ENCODE data around the gene ASCC3.
"Not testable (repeated sequence)": the region's sequence is repeated elsewhere in the genome, so short reads cannot be mapped to it uniquely, and the experiment has no call there.

Gene ASCC3

DNA sequence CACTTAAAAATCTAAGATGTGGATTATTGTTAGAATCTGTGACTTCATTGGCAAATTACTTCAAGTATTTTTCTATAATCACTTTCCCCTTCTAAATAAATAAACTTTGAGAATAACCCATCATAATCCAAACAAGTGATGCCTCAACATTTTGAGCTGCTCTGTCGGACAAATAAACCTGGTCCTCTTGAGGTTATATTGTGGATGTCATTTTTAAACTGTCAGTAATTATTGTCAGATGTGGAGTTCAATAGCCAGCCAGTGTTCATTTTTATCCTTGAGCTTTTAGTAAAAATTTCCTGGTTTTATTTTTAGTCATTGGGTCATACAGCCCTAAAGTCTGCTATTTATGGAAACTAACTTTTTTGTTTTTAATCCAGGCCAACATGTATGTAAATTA lies 9.5 kb upstream of the ASCC3 start:
- in situ Hi-C loops (cut with MboI; ENCODE audit: low sequenced_read_pairs) = not testable (repeated sequence)

DNA sequence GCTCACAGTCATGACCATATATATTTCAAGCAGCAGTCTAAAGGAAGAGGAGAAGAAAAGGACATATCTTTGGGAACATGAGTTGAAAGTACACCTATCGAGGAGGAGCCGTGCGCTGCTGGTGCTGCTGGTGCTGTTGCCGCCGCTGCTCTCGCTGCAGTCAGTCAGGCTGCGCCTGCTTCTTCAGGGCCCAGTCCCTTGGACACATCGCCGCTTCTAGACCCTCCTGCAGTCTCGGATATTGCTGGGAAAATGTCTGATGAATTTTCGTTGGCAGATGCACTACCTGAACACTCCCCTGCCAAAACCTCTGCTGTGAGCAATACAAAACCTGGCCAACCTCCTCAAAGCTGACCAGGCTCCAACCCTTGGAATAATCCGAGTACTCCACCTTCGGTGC lies 8.2 kb upstream of the ASCC3 start:
- in situ Hi-C loops (cut with MboI; ENCODE audit: low sequenced_read_pairs) = no loop called here

GRCh38 chr6:100886076-100886475 lies 4.9 kb upstream of the ASCC3 start:
- in situ Hi-C loops (cut with MboI; ENCODE audit: low sequenced_read_pairs) = no loop called here

DNA sequence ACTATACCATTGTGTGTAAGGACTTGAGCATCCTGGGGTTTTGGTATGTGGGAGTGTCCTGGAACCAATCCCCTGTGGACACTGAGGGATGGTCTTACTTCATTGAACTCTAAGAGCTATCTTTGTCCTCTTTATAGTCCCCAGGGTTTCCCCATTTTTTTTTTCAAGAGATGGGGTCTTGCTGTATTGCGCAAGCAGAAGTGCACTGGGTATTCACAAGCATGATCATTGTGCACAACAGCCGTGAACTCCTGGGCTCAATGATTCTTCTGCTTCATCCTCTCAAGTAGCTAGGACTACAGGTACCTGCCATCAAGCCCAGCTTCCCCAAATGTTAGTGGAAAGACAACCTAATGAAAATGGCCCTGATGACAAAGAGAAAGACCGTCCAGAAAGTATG lies 2.2 kb upstream of the ASCC3 start:
- in situ Hi-C loops (cut with MboI; ENCODE audit: low sequenced_read_pairs) = no loop called here

- in situ Hi-C loops (cut with MboI; ENCODE audit: low sequenced_read_pairs) = no loop called here
Observed at GRCh38 chr6:100881707-100882040, 545 bp upstream of the ASCC3 start.

- in situ Hi-C loops (cut with MboI; ENCODE audit: low sequenced_read_pairs) = no loop called here
Observed at GRCh38 chr6:100880149-100880852, 828 bp downstream of the ASCC3 start.

- in situ Hi-C loops (cut with MboI; ENCODE audit: low sequenced_read_pairs) = no loop called here
Observed at GRCh38 chr6:100879317-100879716, 1.8 kb downstream of the ASCC3 start.

DNA sequence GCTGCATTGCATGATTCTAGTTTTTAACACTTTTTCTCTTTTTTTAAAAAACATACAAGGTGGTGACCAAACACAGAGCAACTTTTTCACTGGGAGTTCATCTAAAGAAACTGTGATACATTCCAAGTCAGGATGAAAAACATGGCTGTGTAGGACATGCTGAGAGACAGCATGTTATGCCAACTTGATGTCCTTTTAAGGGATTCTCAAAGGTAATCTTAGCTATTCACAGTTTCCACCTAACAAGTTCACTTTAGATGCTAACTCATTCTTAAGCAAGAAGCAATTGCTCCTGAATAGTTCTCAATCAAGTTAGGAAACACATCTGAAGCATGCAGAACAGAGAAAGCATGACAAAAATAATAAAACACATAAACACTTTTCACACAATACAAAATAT lies 3.3 kb downstream of the ASCC3 start:
- in situ Hi-C loops (cut with MboI; ENCODE audit: low sequenced_read_pairs) = no loop called here

- in situ Hi-C loops (cut with MboI; ENCODE audit: low sequenced_read_pairs) = no loop called here
Observed at GRCh38 chr6:100876251-100876650, 4.9 kb downstream of the ASCC3 start.

DNA sequence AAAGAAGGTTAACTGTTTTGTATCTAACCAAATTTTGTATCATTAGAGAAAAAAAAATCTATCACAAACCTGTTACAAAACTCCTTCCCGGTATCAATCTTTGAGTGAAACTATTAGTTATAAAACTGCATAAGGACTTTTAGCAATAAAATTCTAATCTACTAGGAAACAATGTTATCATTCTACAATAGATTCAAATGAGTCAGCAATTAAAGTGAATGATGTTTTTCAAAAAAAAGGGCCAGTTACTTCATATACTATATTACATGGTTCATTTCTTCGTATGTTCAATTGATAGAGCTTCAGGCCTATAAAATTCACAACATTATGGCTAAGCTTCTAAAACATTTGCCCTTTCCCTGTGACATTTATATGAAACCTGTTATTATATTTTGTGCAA lies 15.6 kb downstream of the ASCC3 start:
- in situ Hi-C loops (cut with MboI; ENCODE audit: low sequenced_read_pairs) = no loop called here

DNA sequence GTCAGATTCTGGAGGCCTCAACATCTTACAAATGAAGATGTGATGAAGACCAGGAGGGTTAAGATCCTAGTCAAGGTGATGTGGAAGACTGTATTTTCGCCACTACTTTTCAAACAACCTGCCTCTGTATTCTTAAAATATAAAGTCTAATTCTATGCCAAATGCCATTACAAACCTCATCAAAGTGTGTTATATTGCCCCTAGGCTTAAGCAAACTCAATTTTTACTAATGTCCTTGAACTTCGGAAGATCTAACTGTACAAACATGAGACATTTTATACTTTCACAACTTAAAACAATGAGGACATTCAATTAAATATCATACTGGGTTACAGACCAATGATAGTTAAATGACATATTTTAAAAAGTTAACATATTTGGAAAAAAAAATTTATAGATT lies 19.1 kb downstream of the ASCC3 start:
- in situ Hi-C loops (cut with MboI; ENCODE audit: low sequenced_read_pairs) = no loop called here

DNA sequence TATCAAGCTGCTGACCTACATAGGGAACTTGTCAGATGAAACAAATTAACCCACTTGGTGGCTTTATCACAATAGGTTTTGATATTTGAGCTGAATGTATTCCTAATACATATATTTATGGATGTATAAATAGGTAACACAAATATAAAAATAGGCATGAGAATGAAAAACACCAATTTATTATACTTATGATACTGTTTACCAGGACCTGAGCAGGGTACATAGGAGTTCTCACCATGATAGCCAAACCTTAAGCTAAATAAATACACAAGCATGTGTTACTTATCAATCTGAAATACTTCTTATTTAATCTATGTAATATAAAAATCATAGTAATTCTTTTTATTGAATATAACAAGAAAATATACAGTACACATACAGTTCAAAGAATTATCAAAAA lies 25.0 kb downstream of the ASCC3 start:
- in situ Hi-C loops (cut with MboI; ENCODE audit: low sequenced_read_pairs) = no loop called here

- in situ Hi-C loops (cut with MboI; ENCODE audit: low sequenced_read_pairs) = no loop called here
Observed at GRCh38 chr6:100851819-100852218, 29.3 kb downstream of the ASCC3 start.

DNA sequence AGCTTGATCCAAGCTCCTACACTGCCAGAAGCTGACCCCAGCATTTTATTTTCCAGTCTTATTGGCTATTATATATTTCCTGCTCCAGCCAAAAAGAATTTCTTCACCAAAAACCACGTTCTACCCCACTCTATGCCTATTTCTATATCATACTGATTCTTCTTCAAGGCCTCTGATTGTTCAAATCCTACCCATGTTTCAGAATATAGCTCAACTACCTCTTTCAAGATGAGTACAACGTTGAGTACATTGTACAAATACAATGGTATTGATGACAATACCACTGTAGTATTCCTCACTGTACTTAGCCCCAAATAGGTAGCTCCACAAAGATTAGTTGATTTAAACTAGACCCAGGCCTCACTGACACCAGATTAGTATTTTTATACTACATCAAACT lies 31.0 kb downstream of the ASCC3 start:
- in situ Hi-C loops (cut with MboI; ENCODE audit: low sequenced_read_pairs) = no loop called here

DNA sequence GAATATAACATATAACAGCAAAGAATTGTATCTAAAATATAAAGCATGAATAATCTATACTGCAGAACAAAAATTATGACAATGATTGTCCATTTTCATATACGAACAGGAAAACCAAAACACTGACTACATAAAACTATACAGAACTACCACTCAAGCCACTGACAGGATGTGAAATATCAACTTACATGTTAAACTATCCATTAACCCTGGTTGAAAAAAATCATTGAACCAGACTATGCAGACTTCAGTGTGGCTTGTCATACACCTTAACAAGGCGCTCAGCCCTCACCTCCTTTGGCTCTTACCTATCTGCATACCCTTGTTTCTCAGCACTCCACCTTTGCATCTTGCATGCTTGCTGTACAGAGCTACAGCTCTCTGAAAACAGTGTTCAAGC lies 34.9 kb downstream of the ASCC3 start:
- in situ Hi-C loops (cut with MboI; ENCODE audit: low sequenced_read_pairs) = no loop called here

GRCh38 chr6:100845676-100846075 lies 35.5 kb downstream of the ASCC3 start:
- in situ Hi-C loops (cut with MboI; ENCODE audit: low sequenced_read_pairs) = no loop called here

GRCh38 chr6:100839419-100839818 lies 41.7 kb downstream of the ASCC3 start:
- in situ Hi-C loops (cut with MboI; ENCODE audit: low sequenced_read_pairs) = no loop called here

DNA sequence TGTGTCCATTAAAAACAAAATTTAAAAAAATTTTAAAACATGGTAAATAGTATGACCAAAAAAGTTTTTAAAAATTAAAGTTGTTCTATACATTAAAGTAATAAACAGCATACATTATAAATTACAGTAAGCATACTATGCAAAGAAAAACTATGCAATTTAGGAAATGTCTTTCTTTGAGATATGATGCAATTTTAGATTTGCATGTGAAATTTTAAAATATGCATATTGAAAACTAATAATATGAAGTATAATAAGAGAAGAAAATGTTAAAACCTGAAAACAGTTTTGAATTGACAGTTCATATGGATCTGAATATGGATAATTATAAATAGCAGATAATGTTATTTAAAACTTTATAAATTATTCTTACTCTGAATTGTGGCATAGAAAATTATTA lies 43.1 kb downstream of the ASCC3 start:
- in situ Hi-C loops (cut with MboI; ENCODE audit: low sequenced_read_pairs) = no loop called here

DNA sequence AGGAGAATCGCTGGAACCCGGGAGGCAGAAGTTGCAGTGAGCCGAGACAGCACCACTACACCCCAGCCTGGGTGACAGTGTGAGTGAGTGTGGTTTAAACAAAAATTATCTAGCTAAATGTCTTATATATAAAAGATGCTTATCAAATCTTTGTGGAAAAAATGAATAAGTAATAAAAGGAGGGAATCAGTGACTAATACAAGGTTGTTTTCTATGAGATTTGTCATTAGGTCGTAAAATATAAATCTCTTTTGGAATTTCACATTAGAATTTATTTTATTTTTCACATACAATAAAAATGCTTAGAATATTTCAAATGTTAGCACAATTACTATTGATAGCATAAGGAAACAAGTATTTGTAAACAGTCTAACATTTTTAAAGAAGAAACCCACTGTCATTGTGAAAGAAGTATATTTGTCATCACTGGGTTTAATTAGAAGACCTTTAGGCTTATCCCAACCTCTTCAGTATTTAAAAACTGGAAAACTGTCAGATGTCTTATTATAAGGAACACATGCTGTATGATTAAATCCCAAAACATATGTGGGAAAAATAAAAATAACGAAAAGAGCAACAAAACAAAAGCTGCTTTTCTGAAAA lies 47.1 kb downstream of the ASCC3 start:
- in situ Hi-C loops (cut with MboI; ENCODE audit: low sequenced_read_pairs) = no loop called here

GRCh38 chr6:100829077-100829595 lies 52.0 kb downstream of the ASCC3 start:
- in situ Hi-C loops (cut with MboI; ENCODE audit: low sequenced_read_pairs) = not testable (repeated sequence)

- in situ Hi-C loops (cut with MboI; ENCODE audit: low sequenced_read_pairs) = no loop called here
Observed at GRCh38 chr6:100823041-100823440, 58.1 kb downstream of the ASCC3 start.

GRCh38 chr6:100818066-100818465 lies 63.1 kb downstream of the ASCC3 start:
- in situ Hi-C loops (cut with MboI; ENCODE audit: low sequenced_read_pairs) = no loop called here

DNA sequence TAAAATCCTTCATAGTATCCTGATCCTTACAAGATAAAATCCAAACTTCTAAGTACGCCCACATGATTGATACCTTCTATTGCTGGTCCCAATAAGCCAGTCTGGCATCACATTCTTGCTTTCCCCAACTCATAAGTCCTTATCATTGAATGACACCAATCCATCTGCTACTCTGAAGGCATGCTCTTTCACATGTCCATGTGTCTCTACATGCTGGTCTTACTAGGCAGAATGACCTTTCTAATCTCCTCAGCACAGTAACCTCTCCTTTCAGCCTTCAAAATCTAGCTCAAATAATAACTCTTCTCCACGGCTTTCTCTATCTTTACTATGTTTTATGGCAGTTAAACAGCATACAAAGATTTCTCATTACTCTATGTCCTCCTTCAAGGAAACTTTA lies 71.1 kb downstream of the ASCC3 start:
- in situ Hi-C loops (cut with MboI; ENCODE audit: low sequenced_read_pairs) = no loop called here

Data from HL-60/S4 treated with phorbol 12-myristate 13-acetate at 8.2 ng/mL for 4 days and 3 days (cell line).